ENCODE data around the gene SLC8B1. TPM values are rescaled to one million over a fixed set of nuclear protein-coding genes. Genes with fewer than 3 reads are reported as not detected.

Gene SLC8B1
- total RNA-seq (ENCODE audit: unreplicated experiment): 27.9 TPM
- long read RNA-seq, partial matches to known transcripts: 9 of 11 reads
- long read RNA-seq, other reads (novel, unspliced or antisense): 1 of 11 reads

GRCh38 chr12:113334786-113335539 lies at the start of gene SLC8B1:
Gene SLC8B1, minus strand, starts transcription at chr12:113335109. Its CDS starts 2,231 bp downstream, at chr12:113332878.
- peak; percentile 95 for DNase-seq
- no peak for TF ChIP-seq CTCF (IDR thresholded peaks at IDR 0.05; ENCODE audit: partially characterized antibody, unreplicated experiment)
- peak within 1 kb of the TSS; percentile 84 for H3K4me3 Mint-ChIP-seq (ENCODE audit: unreplicated experiment)
- H3K27me3 Mint-ChIP-seq (ENCODE audit: unreplicated experiment): peaks cover 4% of the 10 kb centered on the region
- H3K9me3 Mint-ChIP-seq (ENCODE audit: unreplicated experiment): peaks cover 7% of the 10 kb centered on the region
- peaks cover 7% of the 10 kb centered on the region for H3K36me3 Mint-ChIP-seq (ENCODE audit: unreplicated experiment)
- peaks cover 11% of the 10 kb centered on the region for H3K4me1 Mint-ChIP-seq (ENCODE audit: low read depth, unreplicated experiment)
- no peak within 1 kb of the TSS for H3K27ac Mint-ChIP-seq (ENCODE audit: unreplicated experiment)

- no peaks in the 10 kb centered on the region for H3K4me1 Mint-ChIP-seq (ENCODE audit: low read depth, unreplicated experiment)
- H3K9me3 Mint-ChIP-seq (ENCODE audit: unreplicated experiment): no peaks in the 10 kb centered on the region
- TF ChIP-seq CTCF (IDR thresholded peaks at IDR 0.05; ENCODE audit: partially characterized antibody, unreplicated experiment): no peak
Observed at GRCh38 chr12:113382206-113382605, 47.3 kb upstream of the SLC8B1 start.

GRCh38 chr12:113381220-113381619 lies 46.3 kb upstream of the SLC8B1 start:
- no peaks in the 10 kb centered on the region for H3K9me3 Mint-ChIP-seq (ENCODE audit: unreplicated experiment)
- no peak for DNase-seq
- H3K36me3 Mint-ChIP-seq (ENCODE audit: unreplicated experiment): no peaks in the 10 kb centered on the region
- no peak overlapping the region for H3K27ac Mint-ChIP-seq (ENCODE audit: unreplicated experiment)
- no peak overlapping the region for H3K4me3 Mint-ChIP-seq (ENCODE audit: unreplicated experiment)
- peaks cover 2% of the 10 kb centered on the region for H3K27me3 Mint-ChIP-seq (ENCODE audit: unreplicated experiment)
- TF ChIP-seq CTCF (IDR thresholded peaks at IDR 0.05; ENCODE audit: partially characterized antibody, unreplicated experiment): no peak
- H3K4me1 Mint-ChIP-seq (ENCODE audit: low read depth, unreplicated experiment): no peaks in the 10 kb centered on the region

More at GRCh38 chr12:113382206-113382605, 47.3 kb upstream of the SLC8B1 start:
- Mint-ChIP-seq H3K27ac (ENCODE audit: unreplicated experiment) (no peak overlapping the region), H3K36me3 (ENCODE audit: unreplicated experiment) (no peaks in the 10 kb centered on the region), H3K27me3 (ENCODE audit: unreplicated experiment) (peaks cover 1% of the 10 kb centered on the region), H3K4me3 (ENCODE audit: unreplicated experiment) (no peak overlapping the region)
- no peak for DNase-seq

GRCh38 chr12:113378291-113378690 lies 43.4 kb upstream of the SLC8B1 start:
- H3K27ac Mint-ChIP-seq (ENCODE audit: unreplicated experiment): no peak overlapping the region
- no peak for TF ChIP-seq CTCF (IDR thresholded peaks at IDR 0.05; ENCODE audit: partially characterized antibody, unreplicated experiment)
- DNase-seq: no peak
- H3K27me3 Mint-ChIP-seq (ENCODE audit: unreplicated experiment): peaks cover 2% of the 10 kb centered on the region
- H3K9me3 Mint-ChIP-seq (ENCODE audit: unreplicated experiment): no peaks in the 10 kb centered on the region
- H3K4me1 Mint-ChIP-seq (ENCODE audit: low read depth, unreplicated experiment): no peaks in the 10 kb centered on the region
- H3K36me3 Mint-ChIP-seq (ENCODE audit: unreplicated experiment): no peaks in the 10 kb centered on the region
- no peak overlapping the region for H3K4me3 Mint-ChIP-seq (ENCODE audit: unreplicated experiment)

- Mint-ChIP-seq H3K9me3 (ENCODE audit: unreplicated experiment) (no peaks in the 10 kb centered on the region), H3K27me3 (ENCODE audit: unreplicated experiment) (peaks cover 5% of the 10 kb centered on the region), H3K27ac (ENCODE audit: unreplicated experiment) (no peak overlapping the region), H3K36me3 (ENCODE audit: unreplicated experiment) (no peaks in the 10 kb centered on the region), H3K4me1 (ENCODE audit: low read depth, unreplicated experiment) (no peaks in the 10 kb centered on the region), H3K4me3 (ENCODE audit: unreplicated experiment) (no peak overlapping the region)
- DNase-seq: no peak
- TF ChIP-seq CTCF (IDR thresholded peaks at IDR 0.05; ENCODE audit: partially characterized antibody, unreplicated experiment): no peak
Observed at GRCh38 chr12:113374823-113375428, 40.0 kb upstream of the SLC8B1 start.
